Heart left ventricle (tissue), 13 donors: ENCODE data around the gene EIF5B.

ENCODE experiments used
- CTCF ChIP-seq, 12 donors: fragments of 200-600 bp; sonication (generic) in 4 of 12; IDR thresholded peaks; one replicate each; pipeline versions ENCODE4 v1.5.0 to v1.8.0; 2018 to 2022; ENCODE audit warnings: antibody characterized with exemption in 12 of 12, mild to moderate bottlenecking in 5 of 12
- POLR2A ChIP-seq, 2 donors: fragments of 450-650 bp; IDR thresholded peaks; one replicate each; pipeline ENCODE4 v1.6.1; 2017; ENCODE audit warnings: antibody characterized with exemption in 2 of 2, mild to moderate bottlenecking in 2 of 2, moderate library complexity in 2 of 2
- donor health status: ischemic (EF 13 %, LVEDD 7.1; RV severe dilation, severe dysfunction).
- donor health status: DM: no; HTN: yes; CAD: no.
- donor health status: DM: no; HTN: no; CAD: no.
- donor health status: ischemic (EF 25% LVEDD 6.9; RV normal size, moderate dysfunction).
- donor health status: ischemic (EF 25% LVEDD 5.7; RV mildly dilated, moderate dysfunction).
- donor health status: ischemic (EF 35%, LVEDD 5.7; RV mildly dilated, moderate dysfunction).
- donor health status: nonischemic (EF 11% LVEDD 7.7; RV severe dilation, severe dysfunction).
- donor health status: DM: yes; HTN: yes; CAD: no.
- donor health status: PGD.
- donor health status: ischemic (EF 29% LVEDD 5.4; RV normal size, mild dysfunction).
- donor health status: nonischemic (EF 23%, LVEDD 6.1; RV moderate dilation, normal function).

- TF ChIP-seq CTCF (IDR thresholded peaks at IDR 0.05) (no peak), POLR2A (IDR thresholded peaks at IDR 0.05) (no peak)
Observed at GRCh38 chr2:99340669-99341236, 3.6 kb downstream of the EIF5B start.
